Kidney epithelial cell (primary cell): ENCODE results near the gene AKT2. TPM values are rescaled to one million over a fixed set of nuclear protein-coding genes. Genes with fewer than 3 reads are reported as not detected.

ENCODE experiments used
- DNase-seq: peaks from one replicate; pipeline ENCODE4 v3.0.0-alpha.2; 2010; ENCODE audit warnings: low read depth
- H3K27me3 ChIP-seq: 2 replicates; pipeline ENCODE4 v1.6.0; 2011; ENCODE audit warnings: low read length; ENCODE audit not compliant: control insufficient read depth, insufficient read depth
- H3K36me3 ChIP-seq: 2 replicates; pipeline ENCODE4 v1.5.1; 2011; ENCODE audit warnings: low read length; ENCODE audit not compliant: control insufficient read depth, insufficient read depth
- H3K4me3 ChIP-seq: 2 replicates; pipeline ENCODE4 v1.5.1; 2011; ENCODE audit warnings: low read depth, mild to moderate bottlenecking, control low read depth, low read length
- CTCF ChIP-seq: IDR thresholded peaks from 2 replicates; pipeline ENCODE4 v1.5.1; 2011; ENCODE audit warnings: mild to moderate bottlenecking, moderate library complexity, low read length, control low read depth, inconsistent platforms; ENCODE audit not compliant: insufficient read depth, poor library complexity, severe bottlenecking
- total RNA-seq: library from RNA; depleted of rRNA; stranded (reverse); fragments of >200 nt; gene quantifications from 2 replicates; pipeline ENCODE4 v1.2.3, GENCODE V29; 2015

The AKT2 gene
- total RNA-seq, 1 donor from 2014 or later = 73.5 TPM

GRCh38 chr19:40315812-40316470, 30.8 kb upstream of the AKT2 start:
- no peak for TF ChIP-seq CTCF
- no peak for DNase-seq
- Histone ChIP-seq H3K4me3 (no peak overlapping the region), H3K27me3 (no peaks in the 10 kb centered on the region), H3K36me3 (no peaks in the 10 kb centered on the region)

DNA sequence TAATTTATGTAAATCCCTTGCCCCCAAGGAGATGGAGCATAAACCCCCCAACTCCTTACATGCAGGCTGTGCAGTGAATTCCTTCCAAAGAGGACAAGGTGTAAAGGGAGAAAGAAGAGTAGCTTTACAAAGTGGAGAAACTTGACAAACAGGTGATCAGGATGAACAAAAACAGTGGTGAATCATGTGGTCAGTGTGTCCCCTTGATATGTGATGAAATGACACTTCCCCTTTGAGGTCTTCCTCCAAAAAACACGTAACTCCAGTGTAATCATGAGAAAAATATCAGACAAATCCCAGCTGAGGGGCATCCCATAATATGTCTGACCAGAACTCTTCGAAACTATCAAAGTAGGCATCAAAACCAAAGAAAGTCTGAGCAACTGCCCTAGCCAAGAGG, 29.5 kb upstream of the AKT2 start:
- TF ChIP-seq CTCF = no peak
- no peaks in the 10 kb centered on the region for H3K36me3 ChIP-seq
- no peak for DNase-seq

DNA sequence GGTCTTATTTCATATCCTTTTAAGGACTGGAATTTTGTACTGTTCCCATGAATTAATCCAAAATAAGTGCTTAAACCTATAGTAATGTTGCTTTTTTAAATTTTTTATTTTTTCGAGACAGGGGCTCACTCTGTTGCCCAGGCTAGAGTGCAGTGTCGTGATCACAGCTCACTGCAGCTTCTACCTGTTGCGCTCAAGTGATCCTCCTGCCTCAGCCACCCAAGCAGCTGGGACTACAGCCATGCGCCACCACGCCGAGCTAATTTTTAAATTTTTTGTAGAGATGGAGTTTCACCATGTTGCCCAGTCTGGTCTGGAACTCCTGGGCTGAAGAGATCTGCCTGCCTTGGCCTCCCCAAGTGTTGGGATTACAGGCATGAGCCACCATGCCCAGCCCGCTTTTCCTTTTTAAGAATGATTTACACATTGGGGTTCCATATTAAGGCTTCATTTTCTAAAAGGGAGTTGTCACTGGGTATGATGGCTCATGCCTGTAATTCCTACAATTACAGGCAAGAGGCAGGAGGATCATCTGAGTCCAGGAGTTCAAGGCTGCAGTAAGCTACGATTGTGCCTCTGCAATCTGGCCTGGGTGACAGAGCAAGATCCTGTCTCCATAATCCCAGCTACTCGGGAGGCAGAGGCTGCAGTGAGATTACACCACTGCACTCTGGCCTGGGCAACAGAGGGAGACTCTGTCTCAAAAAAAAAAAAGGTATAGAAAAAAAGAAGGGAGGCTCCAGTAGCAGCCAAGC, 28.3 kb upstream of the AKT2 start:
- DNase-seq = no peak
- no peak for TF ChIP-seq CTCF
- Histone ChIP-seq H3K4me3 (no peak overlapping the region), H3K36me3 (no peaks in the 10 kb centered on the region), H3K27me3 (no peaks in the 10 kb centered on the region)

More for the DNA sequence above, 29.5 kb upstream of the AKT2 start:
- no peaks in the 10 kb centered on the region for H3K27me3 ChIP-seq
- H3K4me3 ChIP-seq = no peak overlapping the region

GRCh38 chr19:40312533-40312932, 27.4 kb upstream of the AKT2 start:
- Histone ChIP-seq H3K36me3 (no peaks in the 10 kb centered on the region), H3K27me3 (no peaks in the 10 kb centered on the region), H3K4me3 (no peak overlapping the region)
- TF ChIP-seq CTCF = no peak
- no peak for DNase-seq

DNA sequence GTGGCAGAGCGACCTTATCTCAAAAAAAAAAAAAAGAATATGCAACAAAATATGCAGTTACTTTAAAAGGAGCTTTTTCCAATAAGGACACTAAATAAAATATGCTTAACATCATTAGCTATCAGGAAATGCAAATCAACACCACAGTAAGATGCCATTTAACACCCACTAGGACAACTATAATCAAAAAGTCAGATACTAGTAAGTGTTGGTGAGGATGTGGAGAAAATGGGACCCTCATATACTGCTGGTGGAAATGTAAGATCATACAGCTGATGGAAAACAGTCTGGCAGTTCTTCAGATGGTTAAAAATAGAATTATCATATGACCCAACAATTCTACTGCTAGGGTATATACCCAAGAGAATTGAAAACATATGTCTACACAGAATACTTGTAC, 24.5 kb upstream of the AKT2 start:
- Histone ChIP-seq H3K4me3 (no peak overlapping the region), H3K36me3 (no peaks in the 10 kb centered on the region), H3K27me3 (no peaks in the 10 kb centered on the region)
- DNase-seq = no peak
- TF ChIP-seq CTCF = no peak
